ENCODE measurements around the gene TDRD1. TPM values are rescaled to one million over a fixed set of nuclear protein-coding genes. Genes with fewer than 3 reads are reported as not detected.

TDRD1 gene
- total and polyA plus RNA-seq, 9 of the 15 experiments (the other 6 are each of a cell fraction or from before 2014, with no cell fraction given), result not detected

DNA sequence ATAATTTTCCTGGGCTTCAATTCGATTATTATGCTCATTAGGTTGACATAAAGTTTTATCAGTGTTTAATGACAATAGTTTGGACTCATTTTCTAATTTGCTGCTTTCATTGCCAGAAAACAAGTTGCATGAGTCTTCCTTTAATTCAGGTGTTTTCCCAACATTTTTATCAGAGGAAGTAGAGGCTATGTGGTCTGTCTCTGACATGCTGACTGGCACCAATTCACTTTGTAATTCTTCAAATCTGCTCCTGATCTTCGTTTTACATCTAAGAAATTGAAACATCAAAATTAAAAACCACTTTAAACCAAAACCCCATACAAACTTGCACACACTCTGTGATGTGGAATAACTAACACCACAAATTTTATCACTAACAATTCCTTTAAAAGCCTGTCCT is 16.1 kb upstream of the TDRD1 start:
- ATAC-seq, result no peak
- ChIA-PET POLR2A (no interaction called here), CTCF (ENCODE audit: low intra/inter-chr PET ratio) (no interaction called here)
- DNase-seq (ENCODE audit: extremely low read depth in 1 of 4, low spot score in 3 of 4), result no peak
- in situ Hi-C loops (cut with MboI) (no loop called here), intact Hi-C loops (cut with micrococcal nuclease) (no loop called here)
- H3K27ac ChIP-seq (ENCODE audit: extremely low read depth, low read depth, low read length), result no peak overlapping the region
- no peaks in the 10 kb centered on the region; the same call in 1 of the 2 replicates for H3K9me3 ChIP-seq (replicated peaks; ENCODE audit: control insufficient read depth, insufficient read depth, low read depth, low read length)
- no peak for TF ChIP-seq ZNF707 (CRISPR knock-in tag; conservative IDR thresholded peaks at IDR 0.05)
- TF ChIP-seq CREB1 (IDR thresholded peaks at IDR 0.05), result no peak
- no peak for TF ChIP-seq CREB1 (CRISPR knock-in tag; IDR thresholded peaks at IDR 0.05)
- TF ChIP-seq TGIF2 (CRISPR knock-in tag; IDR thresholded peaks at IDR 0.05), result no peak
- no peak for TF ChIP-seq ZKSCAN3 (CRISPR knock-in tag; IDR thresholded peaks at IDR 0.05)
- no peak for TF ChIP-seq ATF1 (CRISPR knock-in tag; IDR thresholded peaks at IDR 0.05)
- no peak for TF ChIP-seq ATF1 (tag; IDR thresholded peaks at IDR 0.05)
- TF ChIP-seq CBFA2T2 (conservative IDR thresholded peaks at IDR 0.05), result no peak
- no peak for TF ChIP-seq TOE1 (IDR thresholded peaks at IDR 0.05; ENCODE audit: borderline replicate concordance)
- TF ChIP-seq TOE1 (CRISPR knock-in tag; IDR thresholded peaks at IDR 0.05; ENCODE audit: borderline replicate concordance, low read depth), result no peak
- no peak for TF ChIP-seq PHTF2 (CRISPR knock-in tag; IDR thresholded peaks at IDR 0.05)
- TF ChIP-seq SMARCA4 (IDR thresholded peaks at IDR 0.05), result no peak
- TF ChIP-seq ZNF431 (CRISPR knock-in tag; IDR thresholded peaks at IDR 0.05), result no peak
- no peaks in the 10 kb centered on the region for H4K20me1 ChIP-seq (replicated peaks; ENCODE audit: control insufficient read depth, insufficient read depth, low read length)
- no TSS peak for BruUV-seq (replicated peaks)
- no peak overlapping the region for H3K4me3 ChIP-seq
- no peaks in the 10 kb centered on the region for H3K36me3 ChIP-seq (ENCODE audit: control insufficient read depth, insufficient read depth, low read length)
- H2AFZ ChIP-seq (ENCODE audit: low read depth, low read length), result no peak overlapping the region
- FAIRE-seq, result no peak
- no peaks in the 10 kb centered on the region for H3K27me3 ChIP-seq (ENCODE audit: control insufficient read depth in 2 of 2, insufficient read depth in 2 of 2, low read length in 2 of 2)
- H3K79me2 ChIP-seq (ENCODE audit: control insufficient read depth, insufficient read depth, low read length), result 0 out of 3 replicates have a peak, but pooled peaks cover 5% of the 10 kb centered on the region
- no peaks in the 10 kb centered on the region for H3K9me1 ChIP-seq (ENCODE audit: control insufficient read depth, insufficient read depth, low read length)
- no peak overlapping the region for H3K9ac ChIP-seq (ENCODE audit: insufficient read depth in 1 of 2, low read depth in 2 of 2, low read length in 2 of 2)
- H3K4me1 ChIP-seq (replicated peaks in 1 of 2; ENCODE audit: control insufficient read depth in 2 of 2, insufficient read depth in 2 of 2, low read length in 2 of 2), result no peaks in the 10 kb centered on the region
- no peak overlapping the region for H3K4me2 ChIP-seq (ENCODE audit: insufficient read depth, low read length)
- WGBS (ENCODE audit: insufficient coverage, low coverage, missing lambda C conversion rate), result 11% methylated on average over 2 of the region's 2 CpGs
